Fibroblast of peridontal ligament (primary cell): ENCODE data around the gene ABCC1.
"Not testable (repeated sequence)": the region's sequence is repeated elsewhere in the genome, so short reads cannot be mapped to it uniquely, and the experiment has no call there.

Source experiments
- DNase-seq: peaks from one replicate; pipeline ENCODE4 v3.0.0-alpha.2; 2010; ENCODE audit errors: extremely low read depth

The ABCC1 gene

GRCh38 chr16:15946257-15947044 is 3.0 kb upstream of the ABCC1 start:
- peak; percentile 77 for DNase-seq

GRCh38 chr16:15947983-15948509 is 1.4 kb upstream of the ABCC1 start:
- DNase-seq, result no peak

DNA sequence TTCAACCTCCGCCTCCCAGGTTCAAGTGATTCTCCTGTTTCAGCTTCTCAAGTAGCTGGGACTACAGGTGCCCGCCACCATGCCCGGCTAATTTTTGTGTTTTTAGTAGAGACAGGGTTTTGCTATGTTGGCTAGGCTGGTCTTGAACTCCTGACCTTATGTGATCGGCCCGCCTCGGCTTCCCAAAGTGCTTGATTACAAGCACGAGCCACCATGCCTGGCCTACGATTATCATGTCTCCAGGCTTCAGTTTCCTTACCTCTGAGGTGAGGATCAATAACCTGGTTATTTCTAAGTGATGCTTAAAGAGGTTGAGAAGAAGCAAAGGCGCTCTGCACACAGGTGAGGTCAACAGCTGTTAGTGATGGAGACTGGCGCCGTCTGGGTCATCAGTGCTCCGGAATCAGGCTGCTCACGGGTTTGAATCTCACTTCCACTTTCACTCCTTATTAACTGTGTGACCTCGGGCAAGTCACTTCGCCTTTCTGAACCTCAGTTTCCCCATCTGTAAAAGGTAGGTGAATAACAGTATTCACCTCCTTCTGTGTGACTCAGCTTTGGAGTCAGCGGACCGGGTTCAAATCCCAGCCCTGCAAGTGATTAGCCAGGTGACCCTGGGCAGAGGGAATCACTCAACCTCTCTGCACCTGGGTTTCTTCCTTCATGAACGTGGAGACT is 745 bp upstream of the ABCC1 start:
- no peak for DNase-seq

GRCh38 chr16:15950161-15950854 is 892 bp downstream of the ABCC1 start:
- peak; percentile 69 for DNase-seq

DNA sequence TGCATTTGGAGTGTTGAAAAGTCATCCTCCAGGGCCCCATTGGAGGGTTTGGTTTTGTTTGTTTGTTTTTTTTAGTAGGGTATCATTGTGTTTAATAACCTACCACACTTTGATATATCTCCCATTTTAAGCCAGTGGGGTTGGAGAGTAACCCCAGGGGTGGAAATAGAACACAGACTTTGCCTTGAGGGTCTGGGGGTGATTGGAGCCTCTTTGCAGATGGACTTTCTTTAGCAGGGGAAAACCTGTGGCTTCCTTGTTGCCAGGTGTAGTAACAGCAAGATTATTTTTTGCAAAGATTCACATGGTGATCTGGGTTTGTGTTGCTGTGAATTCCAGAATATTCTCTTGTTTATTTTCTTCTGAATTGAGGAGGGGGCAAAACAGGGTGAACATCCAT is 1.5 kb downstream of the ABCC1 start:
- no peak for DNase-seq

DNA sequence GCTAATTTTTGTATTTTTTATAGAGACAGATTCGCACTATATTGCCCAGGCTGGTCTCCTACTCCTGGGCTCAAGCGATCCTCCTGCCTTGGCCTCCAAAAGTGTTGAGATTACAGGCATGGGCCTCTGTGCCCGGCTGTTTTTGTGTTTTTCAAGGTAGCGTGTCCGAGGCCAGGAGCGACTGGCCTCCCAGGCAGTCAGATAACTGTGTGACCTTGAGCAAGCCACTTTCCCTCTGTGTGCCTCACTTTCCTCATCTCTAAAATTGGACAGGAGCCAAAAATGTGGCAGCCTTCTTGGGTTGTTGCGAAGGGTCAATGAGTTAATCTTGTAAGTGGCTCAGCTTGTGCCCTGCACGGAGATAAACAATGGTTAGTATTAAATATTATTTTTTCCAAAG is 2.4 kb downstream of the ABCC1 start:
- DNase-seq, result no peak

GRCh38 chr16:15952265-15952711 is 2.9 kb downstream of the ABCC1 start:
- no peak for DNase-seq

- no peak for DNase-seq
Observed at GRCh38 chr16:15953477-15953876, 4.1 kb downstream of the ABCC1 start.

DNA sequence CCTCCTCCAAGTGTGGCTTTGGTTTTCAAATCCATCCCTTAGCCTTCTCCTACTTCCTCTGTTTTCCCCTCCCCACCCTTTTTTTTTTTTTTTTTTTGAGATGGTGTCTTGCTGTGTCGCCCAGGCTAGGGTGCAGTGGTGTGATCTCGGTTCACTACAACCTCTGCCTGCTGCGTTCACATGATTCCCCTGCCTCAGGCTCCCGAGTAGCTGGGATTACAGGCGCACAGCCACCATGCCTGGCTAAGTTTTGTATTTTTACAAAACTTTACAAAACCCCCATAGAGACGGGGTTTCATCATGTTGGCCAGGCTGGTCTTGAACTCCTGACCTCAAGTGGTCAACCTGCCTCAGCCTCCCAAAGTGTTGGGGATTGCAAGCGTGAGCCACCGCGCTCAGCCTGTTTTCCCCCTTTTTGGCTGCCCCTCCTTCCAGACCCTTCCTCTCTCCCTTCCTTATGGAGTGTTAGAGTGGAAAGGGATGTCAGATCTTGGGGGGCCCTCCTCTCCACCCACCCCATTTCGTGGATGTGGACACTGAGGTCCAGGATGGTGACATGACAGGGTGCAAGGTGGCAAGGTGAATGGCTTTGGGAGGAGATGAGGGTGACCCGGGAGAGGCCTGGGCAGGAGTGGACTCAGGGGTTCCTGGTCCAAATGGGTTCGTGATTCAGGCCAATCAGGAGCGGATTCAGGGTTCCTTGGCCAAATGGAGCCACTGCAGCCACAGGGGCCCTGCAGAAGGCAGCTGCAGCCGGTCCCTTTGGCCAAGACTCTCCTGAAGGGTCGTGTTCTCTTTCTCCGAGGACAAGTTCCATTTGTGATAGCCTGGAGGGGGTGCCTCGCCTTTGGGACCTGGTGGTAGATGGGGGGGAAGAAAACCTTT is 4.8 kb downstream of the ABCC1 start:
- no peak for DNase-seq

DNA sequence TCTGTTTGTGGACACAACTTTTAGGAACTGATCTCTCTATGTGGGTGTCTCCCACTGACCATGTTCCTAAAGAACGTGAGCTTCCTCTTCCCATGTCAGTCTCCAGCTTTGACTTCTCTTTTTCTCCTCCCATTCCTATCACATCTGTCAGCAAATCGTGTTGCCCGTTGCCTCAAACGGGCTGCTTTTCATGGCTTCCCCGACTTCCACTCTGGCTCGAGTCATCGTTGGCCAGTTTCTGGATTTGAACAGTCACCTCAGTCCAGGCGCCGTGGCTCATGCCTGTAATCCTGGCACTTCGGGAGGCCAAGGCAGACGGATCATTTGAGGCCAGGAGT is 5.4 kb downstream of the ABCC1 start:
- DNase-seq, result no peak

DNA sequence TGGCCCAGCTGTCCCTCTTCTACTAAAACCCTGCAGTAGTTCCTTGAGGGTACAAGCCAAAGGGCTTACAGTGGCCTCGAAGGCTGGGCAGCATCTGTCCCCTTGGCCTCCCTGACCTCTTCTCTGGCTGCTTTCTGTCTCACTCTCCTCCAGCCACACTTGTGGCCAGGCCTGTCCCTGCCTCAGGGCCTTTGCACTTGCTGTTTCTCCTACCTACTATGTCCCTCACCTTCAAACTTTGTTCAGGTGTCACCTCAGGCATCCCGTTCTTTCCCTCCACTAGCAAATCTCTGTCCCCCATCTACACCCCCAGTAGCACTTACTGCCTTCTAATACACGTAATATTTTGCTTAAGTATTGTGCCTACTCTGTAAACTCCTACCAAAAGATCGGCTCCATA is 6.0 kb downstream of the ABCC1 start:
- no peak for DNase-seq

GRCh38 chr16:15956106-15956505 is 6.7 kb downstream of the ABCC1 start:
- not testable (repeated sequence) for DNase-seq

GRCh38 chr16:15958703-15959348 is 9.4 kb downstream of the ABCC1 start:
- no peak for DNase-seq

- DNase-seq, result no peak
Observed at GRCh38 chr16:15960124-15960971, 10.9 kb downstream of the ABCC1 start.

DNA sequence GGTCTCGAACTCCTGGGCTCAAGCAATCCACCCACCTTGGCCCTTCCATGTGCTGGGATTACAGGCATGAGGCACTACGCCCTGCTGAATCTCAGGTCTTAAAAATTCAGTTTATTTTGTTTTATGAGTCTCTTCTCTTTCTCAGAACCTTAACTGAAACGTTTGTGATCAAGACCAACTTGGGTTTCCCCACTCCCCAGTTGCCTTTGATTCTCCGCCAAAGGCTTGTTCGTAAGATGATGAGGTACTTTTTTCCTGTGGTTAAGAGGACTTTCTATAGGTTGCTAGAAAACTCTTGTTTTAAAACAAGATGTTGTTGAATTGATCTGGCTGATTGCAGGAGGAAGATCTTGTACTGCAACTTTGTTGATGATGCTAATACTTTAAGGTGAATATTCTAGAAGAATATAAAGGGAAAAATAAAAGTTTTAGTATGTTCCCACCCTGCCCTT is 11.7 kb downstream of the ABCC1 start:
- DNase-seq, result peak; percentile 80

DNA sequence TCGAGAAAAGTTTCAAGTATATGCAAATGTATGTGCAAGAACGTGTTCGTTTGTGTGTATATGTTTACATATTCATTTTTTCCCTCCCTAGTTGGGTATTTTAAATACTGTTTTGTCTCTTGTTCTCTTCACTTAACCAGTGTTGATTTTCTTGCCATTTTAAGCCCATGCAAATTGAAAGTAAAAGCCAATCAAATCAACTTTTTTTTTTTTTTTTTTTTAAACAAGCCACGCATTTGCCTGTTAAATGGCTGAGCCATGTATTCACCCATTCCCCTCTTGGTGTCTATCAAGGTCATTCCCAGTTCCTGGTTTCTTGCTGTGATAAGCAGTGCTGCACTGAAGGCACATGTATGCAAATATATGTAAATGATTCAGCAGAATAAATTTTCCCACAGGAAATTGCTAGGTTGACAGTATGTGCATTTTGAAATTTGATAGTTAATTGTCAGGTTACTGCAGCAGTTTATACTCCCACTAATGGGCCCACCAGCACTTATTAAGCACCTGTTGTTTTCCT is 12.2 kb downstream of the ABCC1 start:
- peak; percentile 51 for DNase-seq

- no peak for DNase-seq
Observed at GRCh38 chr16:15963307-15963910, 14.0 kb downstream of the ABCC1 start.

- DNase-seq, result no peak
Observed at GRCh38 chr16:15966420-15966819, 17.0 kb downstream of the ABCC1 start.

- peak; percentile 45 for DNase-seq
Observed at GRCh38 chr16:15966836-15967546, 17.6 kb downstream of the ABCC1 start.
